Measurements from ENCODE around the gene ILK. TPM values are rescaled to one million over a fixed set of nuclear protein-coding genes. Genes with fewer than 3 reads are reported as not detected.

The ILK gene
- total RNA-seq, 2 experiments from 2014 or later: 64.8 to 80.3 TPM

GRCh38 chr11:6587360-6587953 lies 16.1 kb upstream of the ILK start:
- no peak for DNase-seq (ENCODE audit: low spot score)
- no TSS peak for BruUV-seq (replicated peaks)

GRCh38 chr11:6588018-6588417 lies 15.6 kb upstream of the ILK start:
- Histone ChIP-seq H4K20me1 (ENCODE audit: insufficient read depth, low read length) (no peaks in the 10 kb centered on the region), H3K4me2 (ENCODE audit: low read length) (no peak overlapping the region), H3K4me1 (ENCODE audit: insufficient read depth, low read length, poor library complexity, severe bottlenecking) (no peaks in the 10 kb centered on the region), H2AFZ (ENCODE audit: low read length) (no peak overlapping the region), H3K9me3 (ENCODE audit: low read length) (peaks cover 19% of the 10 kb centered on the region; the same call in 1 of the 2 replicates), H3K27ac (ENCODE audit: low read depth, low read length, poor library complexity, severe bottlenecking) (no peak overlapping the region), H3K4me3 (ENCODE audit: low read depth, low read length, poor library complexity, severe bottlenecking) (no peak overlapping the region), H3K9me2 (ENCODE audit: insufficient read depth, low read length) (no peaks in the 10 kb centered on the region), H3K36me3 (ENCODE audit: insufficient read depth, low read length) (peaks cover 22% of the 10 kb centered on the region), H3K79me2 (ENCODE audit: insufficient read depth, low read depth, low read length) (no peaks in the 10 kb centered on the region)
- intact Hi-C loops (cut with micrococcal nuclease; ENCODE audit: unreplicated experiment): no loop called here
- POLR2A ChIA-PET: no interaction called here
- no peak for TF ChIP-seq EZH2phosphoT487 (IDR thresholded peaks at IDR 0.05; ENCODE audit: borderline replicate concordance, low read depth, low read length)
- no peak for TF ChIP-seq CTCF (conservative IDR thresholded peaks at IDR 0.05; ENCODE audit: low read length)
- no peak for DNase-seq (ENCODE audit: low spot score)
- no TSS peak for BruUV-seq (replicated peaks)
- CTCF ChIA-PET (ENCODE audit: unreplicated experiment): no interaction called here

More at GRCh38 chr11:6587360-6587953, 16.1 kb upstream of the ILK start:
- Histone ChIP-seq H4K20me1 (ENCODE audit: insufficient read depth, low read length) (no peaks in the 10 kb centered on the region), H3K4me3 (ENCODE audit: low read depth, low read length, poor library complexity, severe bottlenecking) (no peak overlapping the region), H3K36me3 (ENCODE audit: insufficient read depth, low read length) (peaks cover 16% of the 10 kb centered on the region), H3K79me2 (ENCODE audit: insufficient read depth, low read depth, low read length) (no peaks in the 10 kb centered on the region), H3K27ac (ENCODE audit: low read depth, low read length, poor library complexity, severe bottlenecking) (no peak overlapping the region), H3K9me2 (ENCODE audit: insufficient read depth, low read length) (no peaks in the 10 kb centered on the region), H2AFZ (ENCODE audit: low read length) (no peak overlapping the region), H3K9me3 (ENCODE audit: low read length) (peaks cover 23% of the 10 kb centered on the region; the same call in 1 of the 2 replicates), H3K4me2 (ENCODE audit: low read length) (no peak overlapping the region), H3K4me1 (ENCODE audit: insufficient read depth, low read length, poor library complexity, severe bottlenecking) (no peaks in the 10 kb centered on the region)
- intact Hi-C loops (cut with micrococcal nuclease; ENCODE audit: unreplicated experiment): no loop called here
- TF ChIP-seq EZH2phosphoT487 (IDR thresholded peaks at IDR 0.05; ENCODE audit: borderline replicate concordance, low read depth, low read length) (no peak), CTCF (conservative IDR thresholded peaks at IDR 0.05; ENCODE audit: low read length) (no peak)
- POLR2A ChIA-PET: interaction anchor here (0.7 kb wide), 1 partner anchor 10 kb away, joined by 3 read pairs; no protein-coding TSS in a partner anchor
- CTCF ChIA-PET (ENCODE audit: unreplicated experiment): no interaction called here

GRCh38 chr11:6594142-6594768 lies 9.3 kb upstream of the ILK start:
- H3K79me2 ChIP-seq (ENCODE audit: insufficient read depth, low read depth, low read length): no peaks in the 10 kb centered on the region
- BruUV-seq (replicated peaks): no TSS peak
- no peak overlapping the region for H3K27ac ChIP-seq (ENCODE audit: low read depth, low read length, poor library complexity, severe bottlenecking)
- no peaks in the 10 kb centered on the region for H3K9me2 ChIP-seq (ENCODE audit: insufficient read depth, low read length)
- TF ChIP-seq EZH2phosphoT487 (IDR thresholded peaks at IDR 0.05; ENCODE audit: borderline replicate concordance, low read depth, low read length): no peak
- TF ChIP-seq CTCF (conservative IDR thresholded peaks at IDR 0.05; ENCODE audit: low read length): no peak
- no peaks in the 10 kb centered on the region for H3K4me1 ChIP-seq (ENCODE audit: insufficient read depth, low read length, poor library complexity, severe bottlenecking)
- H3K4me2 ChIP-seq (ENCODE audit: low read length): no peak overlapping the region
- POLR2A ChIA-PET: interaction anchor here (0.5 to 1.5 kb wide), 7 partner anchors 10 to 172 kb away, joined by 3 to 5 read pairs (median 4); partner anchors contain the start of gene TAF10
- no peak overlapping the region for H2AFZ ChIP-seq (ENCODE audit: low read length)
- H3K36me3 ChIP-seq (ENCODE audit: insufficient read depth, low read length): peaks cover 81% of the 10 kb centered on the region
- no peaks in the 10 kb centered on the region for H4K20me1 ChIP-seq (ENCODE audit: insufficient read depth, low read length)
- intact Hi-C loops (cut with micrococcal nuclease; ENCODE audit: unreplicated experiment): no loop called here
- no peak overlapping the region for H3K4me3 ChIP-seq (ENCODE audit: low read depth, low read length, poor library complexity, severe bottlenecking)
- CTCF ChIA-PET (ENCODE audit: unreplicated experiment): no interaction called here
- no peak for DNase-seq (ENCODE audit: low spot score)
- H3K9me3 ChIP-seq (ENCODE audit: low read length): no peaks in the 10 kb centered on the region
